Mesenchymal stem cell (in vitro differentiated cells and primary cell): ENCODE data around the gene RIN3.

Source experiments
- DNase-seq: peaks from one replicate; pipeline ENCODE4 v3.0.0-alpha.2; 2013
- H2AFZ ChIP-seq: one replicate; pipeline ENCODE4 v1.6.1; 2013; ENCODE audit warnings: low read depth, mild to moderate bottlenecking, control low read depth, inconsistent platforms, low read length, moderate library complexity
- H2AK5ac ChIP-seq: 2 replicates; pipeline ENCODE4 v1.6.1; 2013; ENCODE audit warnings: low read length, moderate library complexity, mild to moderate bottlenecking, inconsistent platforms; ENCODE audit not compliant: severe bottlenecking
- H2BK120ac ChIP-seq: one replicate; pipeline ENCODE4 v1.6.1; 2013; ENCODE audit warnings: low read depth, mild to moderate bottlenecking, inconsistent platforms, low read length, moderate library complexity
- H2BK12ac ChIP-seq, 2 experiments: one replicate each; pipeline ENCODE4 v1.6.1; 2013; ENCODE audit warnings: inconsistent platforms in 2 of 2, low read length in 2 of 2, mild to moderate bottlenecking in 2 of 2, moderate library complexity in 2 of 2, control low read depth in 1 of 2
- H2BK15ac ChIP-seq: one replicate; pipeline ENCODE4 v1.6.1; 2013; ENCODE audit warnings: mild to moderate bottlenecking, low read depth, inconsistent platforms; ENCODE audit not compliant: poor library complexity, severe bottlenecking
- H2BK5ac ChIP-seq: 2 replicates; pipeline ENCODE4 v1.6.1; 2013; ENCODE audit warnings: low read depth, mild to moderate bottlenecking, low read length, control low read depth, inconsistent platforms; ENCODE audit not compliant: poor library complexity, severe bottlenecking
- H3K14ac ChIP-seq, 2 experiments: one replicate each; pipeline ENCODE4 v1.6.1; 2013; ENCODE audit warnings: inconsistent platforms in 2 of 2, low read length in 2 of 2, control low read depth in 1 of 2, mild to moderate bottlenecking in 1 of 2, moderate library complexity in 1 of 2
- H3K18ac ChIP-seq, 2 experiments: one replicate each; pipeline ENCODE4 v1.6.1; 2013; ENCODE audit warnings: inconsistent platforms in 2 of 2, low read length in 2 of 2, control low read depth in 1 of 2, low read depth in 1 of 2, mild to moderate bottlenecking in 1 of 2
- H3K23ac ChIP-seq, 2 experiments: one replicate each; pipeline ENCODE4 v1.6.1; 2013; ENCODE audit warnings: inconsistent platforms in 2 of 2, low read length in 2 of 2, mild to moderate bottlenecking in 2 of 2, moderate library complexity in 2 of 2, control low read depth in 1 of 2
- H3K27ac ChIP-seq: 2 replicates; pipeline ENCODE4 v1.5.1; 2013; ENCODE audit warnings: mild to moderate bottlenecking, moderate library complexity, low read length, control low read depth, inconsistent platforms; ENCODE audit not compliant: poor library complexity, severe bottlenecking
- H3K27me3 ChIP-seq, 2 experiments: 2 replicates each; pipeline versions ENCODE4 v1.6.1 to v1.7.0; 2013; ENCODE audit warnings: low read length in 2 of 2, mild to moderate bottlenecking in 2 of 2, moderate library complexity in 2 of 2, control low read depth in 1 of 2, inconsistent platforms in 1 of 2; ENCODE audit not compliant: control insufficient read depth in 1 of 2, insufficient read depth in 1 of 2
- H3K36me3 ChIP-seq, 2 experiments: 2 replicates each; pipeline versions ENCODE4 v1.6.1 to v1.7.0; 2013; ENCODE audit warnings: low read length in 2 of 2, control low read depth in 1 of 2, inconsistent platforms in 1 of 2, low read depth in 1 of 2, mild to moderate bottlenecking in 1 of 2; ENCODE audit not compliant: insufficient read depth in 2 of 2, control insufficient read depth in 1 of 2
- H3K4ac ChIP-seq, 2 experiments: one replicate each; pipeline ENCODE4 v1.6.1; 2013; ENCODE audit warnings: inconsistent platforms in 2 of 2, low read length in 2 of 2, mild to moderate bottlenecking in 2 of 2, moderate library complexity in 2 of 2, control low read depth in 1 of 2, low read depth in 1 of 2
- H3K4me1 ChIP-seq: 2 replicates; pipeline ENCODE4 v1.6.1; 2013; ENCODE audit warnings: low read depth, low read length, control low read depth; ENCODE audit not compliant: control insufficient read depth, insufficient read depth
- H3K4me2 ChIP-seq: 2 replicates; pipeline ENCODE4 v1.6.1; 2013; ENCODE audit warnings: low read length, mild to moderate bottlenecking, inconsistent platforms; ENCODE audit not compliant: poor library complexity, severe bottlenecking
- H3K4me3 ChIP-seq, 2 experiments: 2 replicates each; pipeline versions ENCODE4 v1.5.1 to v1.7.0; 2013; ENCODE audit warnings: low read length in 2 of 2, mild to moderate bottlenecking in 2 of 2, control low read depth in 1 of 2, low read depth in 1 of 2; ENCODE audit not compliant: insufficient read depth in 1 of 2
- H3K79me1 ChIP-seq: replicated peaks from 2 replicates; pipeline ENCODE4 v1.6.1; 2013; ENCODE audit warnings: mild to moderate bottlenecking, control low read depth, low read length, inconsistent platforms; ENCODE audit not compliant: poor library complexity, severe bottlenecking
- H3K9ac ChIP-seq: 2 replicates; pipeline ENCODE4 v1.7.0; 2013; ENCODE audit warnings: mild to moderate bottlenecking, low read length, moderate library complexity
- H3K9me3 ChIP-seq: 2 replicates; pipeline ENCODE4 v1.7.0; 2013; ENCODE audit warnings: mild to moderate bottlenecking, low read length; ENCODE audit not compliant: control insufficient read depth
- H4K8ac ChIP-seq: one replicate; pipeline ENCODE4 v1.6.1; 2013; ENCODE audit warnings: inconsistent platforms, mild to moderate bottlenecking, low read length, moderate library complexity
- H4K91ac ChIP-seq: one replicate; pipeline ENCODE4 v1.6.1; 2013; ENCODE audit warnings: mild to moderate bottlenecking, low read length, inconsistent platforms
- WGBS: methylation state at CpG from one replicate; pipeline ENCODE4 v1.1.7; 2013; ENCODE audit warnings: mixed read lengths; 5-methylcytosine and 5-hydroxymethylcytosine counted together

The RIN3 gene

GRCh38 chr14:92635896-92636295 is 122.3 kb downstream of the RIN3 start:
- H3K4ac ChIP-seq: no peak overlapping the region
- no peak overlapping the region for H3K18ac ChIP-seq
- no peak overlapping the region for H2BK5ac ChIP-seq
- H3K27me3 ChIP-seq: no peaks in the 10 kb centered on the region
- DNase-seq: no peak
- no peak overlapping the region for H2AFZ ChIP-seq
- H3K23ac ChIP-seq: no peak overlapping the region
- no peaks in the 10 kb centered on the region for H3K9me3 ChIP-seq
- H3K27ac ChIP-seq: no peak overlapping the region
- H2BK15ac ChIP-seq: no peak overlapping the region
- H3K4me1 ChIP-seq: peaks cover 21% of the 10 kb centered on the region
- peaks cover 0 to 26% of the 10 kb centered on the region in 2 experiments for H3K36me3 ChIP-seq
- peaks cover 9% of the 10 kb centered on the region for H3K79me1 ChIP-seq
- H3K9ac ChIP-seq: no peak overlapping the region
- no peak overlapping the region for H4K91ac ChIP-seq
- no peak overlapping the region for H2BK120ac ChIP-seq
- no peak overlapping the region for H3K4me3 ChIP-seq
- no peak overlapping the region for H3K14ac ChIP-seq
- 95% methylated on average over 4 of the region's 4 CpGs for WGBS
- H4K8ac ChIP-seq: no peak overlapping the region
- no peak overlapping the region for H2AK5ac ChIP-seq
- H2BK12ac ChIP-seq: no peak overlapping the region
- no peak overlapping the region for H3K4me2 ChIP-seq

DNA sequence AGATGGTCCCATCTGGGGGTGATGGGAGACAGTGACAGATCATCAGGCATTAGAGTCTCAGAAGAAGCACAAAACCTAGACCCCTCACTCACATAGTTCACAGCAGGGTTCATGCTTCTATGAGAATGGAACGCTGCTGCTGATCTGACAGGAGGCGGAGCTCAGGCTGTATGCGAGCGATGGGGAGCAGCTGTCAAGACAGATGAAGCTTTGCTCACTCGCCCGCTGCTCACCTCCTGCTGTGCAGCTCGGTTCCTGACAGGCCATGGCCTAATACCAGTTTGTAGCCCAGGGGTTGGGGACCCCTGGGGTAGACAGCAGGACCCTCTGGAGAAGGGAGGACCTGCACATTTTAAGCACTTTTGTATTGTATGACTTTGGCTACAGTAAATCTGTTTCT is 123.6 kb downstream of the RIN3 start:
- H2AK5ac ChIP-seq: no peak overlapping the region
- H3K14ac ChIP-seq: no peak overlapping the region
- H3K4me3 ChIP-seq: no peak overlapping the region
- no peak overlapping the region for H2BK12ac ChIP-seq
- no peak overlapping the region for H3K18ac ChIP-seq
- peaks cover 6 to 34% of the 10 kb centered on the region in 2 experiments for H3K36me3 ChIP-seq
- H2BK120ac ChIP-seq: no peak overlapping the region
- no peaks in the 10 kb centered on the region for H3K9me3 ChIP-seq
- no peak overlapping the region for H3K23ac ChIP-seq
- no peak overlapping the region for H3K27ac ChIP-seq
- H2BK5ac ChIP-seq: no peak overlapping the region
- no peak overlapping the region for H2AFZ ChIP-seq
- no peaks in the 10 kb centered on the region for H3K27me3 ChIP-seq
- H3K4ac ChIP-seq: no peak overlapping the region
- H4K91ac ChIP-seq: no peak overlapping the region
- peaks cover 21% of the 10 kb centered on the region for H3K4me1 ChIP-seq
- H3K79me1 ChIP-seq: peaks cover 3% of the 10 kb centered on the region
- no peak overlapping the region for H4K8ac ChIP-seq
- no peak overlapping the region for H3K9ac ChIP-seq
- H2BK15ac ChIP-seq: no peak overlapping the region
- DNase-seq: peak; percentile 47
- 33% methylated on average over 6 of the region's 7 CpGs for WGBS
- peak overlapping the region; percentile 40 for H3K4me2 ChIP-seq

DNA sequence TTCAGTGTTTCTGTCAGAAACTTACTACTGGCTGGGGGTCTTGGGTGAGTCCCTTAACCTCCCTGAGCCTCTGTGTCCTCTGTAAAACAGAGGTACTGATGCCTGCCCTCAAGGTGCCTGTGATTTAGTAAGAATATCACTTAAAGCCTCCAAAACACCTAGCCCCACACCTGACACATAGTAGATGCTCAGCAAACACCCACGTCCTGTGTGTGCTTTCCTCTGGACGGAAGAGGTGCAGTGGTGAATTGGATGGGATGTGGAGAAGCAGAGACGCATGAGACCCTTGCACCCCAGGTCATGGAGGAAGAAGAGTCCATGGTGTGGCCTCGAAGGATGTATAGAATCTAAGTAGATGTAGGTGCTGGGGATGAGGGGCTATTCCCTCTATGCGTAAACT is 124.3 kb downstream of the RIN3 start:
- DNase-seq: no peak
- Histone ChIP-seq H3K4me2 (no peak overlapping the region), H2AK5ac (no peak overlapping the region), H4K8ac (no peak overlapping the region), H3K27ac (no peak overlapping the region), H4K91ac (no peak overlapping the region), H2BK15ac (no peak overlapping the region), H3K14ac (no peak overlapping the region), H3K36me3 (peaks cover 12 to 36% of the 10 kb centered on the region in 2 experiments), H3K79me1 (peaks cover 3% of the 10 kb centered on the region), H2BK120ac (no peak overlapping the region), H3K9ac (no peak overlapping the region), H3K4me3 (no peak overlapping the region), H3K4ac (no peak overlapping the region), H2BK5ac (no peak overlapping the region), H2BK12ac (no peak overlapping the region), H3K9me3 (no peaks in the 10 kb centered on the region), H3K27me3 (no peaks in the 10 kb centered on the region), H3K23ac (no peak overlapping the region), H3K18ac (no peak overlapping the region), H3K4me1 (peaks cover 21% of the 10 kb centered on the region), H2AFZ (no peak overlapping the region)
- WGBS: 96% methylated on average over 5 of the region's 5 CpGs

- Histone ChIP-seq H3K36me3 (peaks cover 14 to 32% of the 10 kb centered on the region in 2 experiments), H2BK5ac (no peak overlapping the region), H2AK5ac (no peak overlapping the region), H3K79me1 (peaks cover 3% of the 10 kb centered on the region), H3K27ac (no peak overlapping the region), H3K9me3 (no peaks in the 10 kb centered on the region), H3K4me2 (no peak overlapping the region), H3K23ac (no peak overlapping the region), H4K8ac (no peak overlapping the region), H2BK12ac (no peak overlapping the region), H2BK15ac (no peak overlapping the region), H3K14ac (no peak overlapping the region), H3K4ac (no peak overlapping the region), H3K4me1 (peaks cover 19% of the 10 kb centered on the region), H2BK120ac (no peak overlapping the region), H3K9ac (no peak overlapping the region), H3K27me3 (no peaks in the 10 kb centered on the region), H3K18ac (no peak overlapping the region), H3K4me3 (no peak overlapping the region), H2AFZ (no peak overlapping the region), H4K91ac (peak overlapping the region; percentile 64)
- WGBS: 93% methylated on average over 9 of the region's 9 CpGs
- DNase-seq: no peak
Observed at GRCh38 chr14:92638266-92638665, 124.7 kb downstream of the RIN3 start.
